Trophoblast cell (in vitro differentiated cells and primary cell): ENCODE data around the gene SCFD2.

Experiments
- DNase-seq, 2 donors: peaks; one replicate each; pipeline ENCODE4 v3.0.0-alpha.2; 2016
- H2AFZ ChIP-seq: 2 replicates; pipeline ENCODE4 v1.6.1; 2013; ENCODE audit warnings: low read length, moderate library complexity, mild to moderate bottlenecking; ENCODE audit not compliant: insufficient read depth, poor library complexity
- H2AK5ac ChIP-seq: 2 replicates; pipeline ENCODE4 v1.6.1; 2013; ENCODE audit warnings: mild to moderate bottlenecking, low read length
- H2BK120ac ChIP-seq: 2 replicates; pipeline ENCODE4 v1.6.1; 2013; ENCODE audit warnings: low read length, mild to moderate bottlenecking, moderate library complexity; ENCODE audit not compliant: insufficient read depth, poor library complexity
- H2BK12ac ChIP-seq: 2 replicates; pipeline ENCODE4 v1.6.1; 2013; ENCODE audit warnings: mild to moderate bottlenecking, low read length, moderate library complexity
- H2BK5ac ChIP-seq: 2 replicates; pipeline ENCODE4 v1.6.1; 2013; ENCODE audit warnings: low read length, low read depth, moderate library complexity, mild to moderate bottlenecking; ENCODE audit not compliant: poor library complexity
- H3K14ac ChIP-seq: 2 replicates; pipeline ENCODE4 v1.6.1; 2013; ENCODE audit warnings: mild to moderate bottlenecking, low read length
- H3K18ac ChIP-seq: 2 replicates; pipeline ENCODE4 v1.6.1; 2013; ENCODE audit warnings: mild to moderate bottlenecking, low read length
- H3K23ac ChIP-seq: 2 replicates; pipeline ENCODE4 v1.6.1; 2013; ENCODE audit warnings: low read length
- H3K27ac ChIP-seq: 2 replicates; pipeline ENCODE4 v1.5.1; 2013; ENCODE audit warnings: low read depth, mild to moderate bottlenecking, inconsistent platforms, low read length, moderate library complexity
- H3K27me3 ChIP-seq: 2 replicates; pipeline ENCODE4 v1.6.1; 2013; ENCODE audit warnings: inconsistent platforms, mild to moderate bottlenecking, low read length, moderate library complexity; ENCODE audit not compliant: insufficient read depth
- H3K36me3 ChIP-seq, 2 experiments: 1 replicate in 1 of 2; 2 replicates in 1 of 2; pipeline ENCODE4 v1.6.1; 2013; ENCODE audit warnings: low read length in 2 of 2, mild to moderate bottlenecking in 2 of 2, moderate library complexity in 1 of 2; ENCODE audit not compliant: insufficient read depth in 2 of 2, control insufficient read depth in 1 of 2
- H3K4ac ChIP-seq: 2 replicates; pipeline ENCODE4 v1.6.1; 2013; ENCODE audit warnings: low read depth, mild to moderate bottlenecking, low read length, moderate library complexity
- H3K4me1 ChIP-seq, 2 experiments: 1 replicate in 1 of 2; 2 replicates in 1 of 2; pipeline ENCODE4 v1.6.1; 2013; ENCODE audit warnings: low read length in 2 of 2, mild to moderate bottlenecking in 2 of 2, moderate library complexity in 1 of 2; ENCODE audit not compliant: insufficient read depth in 2 of 2, control insufficient read depth in 1 of 2
- H3K4me2 ChIP-seq: 2 replicates; pipeline ENCODE4 v1.6.1; 2013; ENCODE audit warnings: inconsistent platforms, mild to moderate bottlenecking, low read length, moderate library complexity
- H3K4me3 ChIP-seq: 2 replicates; pipeline ENCODE4 v1.5.1; 2013; ENCODE audit warnings: mild to moderate bottlenecking, low read depth, low read length, inconsistent platforms
- H3K79me1 ChIP-seq: one replicate; pipeline ENCODE4 v1.6.1; 2013; ENCODE audit warnings: low read length
- H3K79me2 ChIP-seq: 2 replicates; pipeline ENCODE4 v1.6.1; 2013; ENCODE audit warnings: low read length, mild to moderate bottlenecking; ENCODE audit not compliant: control insufficient read depth, insufficient read depth, poor library complexity
- H3K9ac ChIP-seq: 2 replicates; pipeline ENCODE4 v1.6.1; 2013; ENCODE audit warnings: mild to moderate bottlenecking, low read length
- H3K9me3 ChIP-seq: 2 replicates; pipeline ENCODE4 v1.6.1; 2013; ENCODE audit warnings: low read depth, mild to moderate bottlenecking, control low read depth, inconsistent platforms, low read length; ENCODE audit not compliant: insufficient read depth
- H4K12ac ChIP-seq: 2 replicates; pipeline ENCODE4 v1.6.1; 2013; ENCODE audit warnings: low read depth, mild to moderate bottlenecking, low read length, moderate library complexity
- H4K8ac ChIP-seq: 2 replicates; pipeline ENCODE4 v1.6.1; 2013; ENCODE audit warnings: low read depth, mild to moderate bottlenecking, low read length, moderate library complexity
- H4K91ac ChIP-seq: one replicate; pipeline ENCODE4 v1.6.1; 2013; ENCODE audit warnings: low read depth, mild to moderate bottlenecking, low read length, moderate library complexity
- WGBS: extraction: QIAGEN DNeasy Blood & Tissue Kit; methylation state at CpG from one replicate; pipeline ENCODE4 v1.1.7; 2013; ENCODE audit warnings: missing lambda C conversion rate; ENCODE audit not compliant: insufficient read length, insufficient coverage; ENCODE audit errors: extremely low coverage; 5-methylcytosine and 5-hydroxymethylcytosine counted together

SCFD2 gene

GRCh38 chr4:52879471-52879870, 486.4 kb downstream of the SCFD2 start:
- Histone ChIP-seq H3K79me1 (peaks cover 10% of the 10 kb centered on the region), H3K4me3 (no peak overlapping the region), H3K36me3 (no peaks in the 10 kb centered on the region), H2BK12ac (no peak overlapping the region), H2AFZ (no peak overlapping the region), H2BK120ac (no peak overlapping the region), H3K27me3 (no peaks in the 10 kb centered on the region), H3K9ac (no peak overlapping the region), H3K4me1 (peaks cover 12 to 20% of the 10 kb centered on the region in 2 experiments), H2BK5ac (no peak overlapping the region), H3K9me3 (no peaks in the 10 kb centered on the region), H4K91ac (no peak overlapping the region), H3K23ac (no peak overlapping the region), H3K79me2 (no peaks in the 10 kb centered on the region), H4K8ac (no peak overlapping the region), H4K12ac (no peak overlapping the region), H3K27ac (no peak overlapping the region), H3K4me2 (no peak overlapping the region), H3K18ac (no peak overlapping the region), H3K14ac (peak overlapping the region; percentile 5), H3K4ac (no peak overlapping the region), H2AK5ac (no peak overlapping the region)
- WGBS, result no CpG with 5 or more reads among the region's 3 CpGs
- DNase-seq, result no peak

GRCh38 chr4:52877694-52878093, 488.2 kb downstream of the SCFD2 start:
- Histone ChIP-seq H3K4ac (no peak overlapping the region), H3K18ac (no peak overlapping the region), H4K8ac (no peak overlapping the region), H3K36me3 (no peaks in the 10 kb centered on the region), H2BK5ac (no peak overlapping the region), H3K27me3 (no peaks in the 10 kb centered on the region), H2AK5ac (no peak overlapping the region), H4K12ac (no peak overlapping the region), H2AFZ (no peak overlapping the region), H4K91ac (no peak overlapping the region), H3K9ac (no peak overlapping the region), H3K79me1 (peaks cover 10% of the 10 kb centered on the region), H3K27ac (no peak overlapping the region), H3K14ac (no peak overlapping the region), H3K4me3 (no peak overlapping the region), H2BK120ac (no peak overlapping the region), H3K23ac (no peak overlapping the region), H3K79me2 (no peaks in the 10 kb centered on the region), H3K9me3 (no peaks in the 10 kb centered on the region), H3K4me1 (peaks cover 11 to 12% of the 10 kb centered on the region in 2 experiments), H2BK12ac (peak overlapping the region; percentile 10), H3K4me2 (no peak overlapping the region)
- no peak for DNase-seq
- no CpG with 5 or more reads among the region's 6 CpGs for WGBS

- no peak overlapping the region for H2BK12ac ChIP-seq
- H2AFZ ChIP-seq, result no peak overlapping the region
- H4K12ac ChIP-seq, result no peak overlapping the region
- no peak overlapping the region for H3K4me3 ChIP-seq
- no peaks in the 10 kb centered on the region for H3K9me3 ChIP-seq
- no CpG with 5 or more reads among the region's 2 CpGs for WGBS
- no peak overlapping the region for H3K4ac ChIP-seq
- H3K4me2 ChIP-seq, result no peak overlapping the region
- H2BK120ac ChIP-seq, result no peak overlapping the region
- H3K9ac ChIP-seq, result no peak overlapping the region
- no peak for DNase-seq
- H2AK5ac ChIP-seq, result no peak overlapping the region
- no peaks in the 10 kb centered on the region for H3K79me2 ChIP-seq
- H3K23ac ChIP-seq, result no peak overlapping the region
- no peak overlapping the region for H4K91ac ChIP-seq
- H4K8ac ChIP-seq, result no peak overlapping the region
- H3K4me1 ChIP-seq, result peaks cover 11 to 12% of the 10 kb centered on the region in 2 experiments
- no peak overlapping the region for H3K14ac ChIP-seq
- H3K27ac ChIP-seq, result no peak overlapping the region
- no peaks in the 10 kb centered on the region for H3K36me3 ChIP-seq
- H3K27me3 ChIP-seq, result no peaks in the 10 kb centered on the region
- H3K18ac ChIP-seq, result no peak overlapping the region
- no peak overlapping the region for H2BK5ac ChIP-seq
- H3K79me1 ChIP-seq, result peaks cover 12% of the 10 kb centered on the region
Observed at GRCh38 chr4:52877036-52877435, 488.8 kb downstream of the SCFD2 start.

- Histone ChIP-seq H3K27ac (no peak overlapping the region), H4K91ac (no peak overlapping the region), H2BK12ac (no peak overlapping the region), H3K79me1 (peaks cover 16% of the 10 kb centered on the region), H2AFZ (no peak overlapping the region), H3K9me3 (no peaks in the 10 kb centered on the region), H3K4me3 (no peak overlapping the region), H3K18ac (no peak overlapping the region), H3K4me2 (no peak overlapping the region), H3K36me3 (no peaks in the 10 kb centered on the region), H3K79me2 (no peaks in the 10 kb centered on the region), H2BK5ac (no peak overlapping the region), H3K14ac (no peak overlapping the region), H4K8ac (no peak overlapping the region), H3K4me1 (peaks cover 11 to 12% of the 10 kb centered on the region in 2 experiments), H3K23ac (no peak overlapping the region), H3K27me3 (no peaks in the 10 kb centered on the region), H2AK5ac (no peak overlapping the region), H2BK120ac (no peak overlapping the region), H3K4ac (no peak overlapping the region), H4K12ac (no peak overlapping the region), H3K9ac (no peak overlapping the region)
- DNase-seq, result no peak
- no CpG with 5 or more reads among the region's 4 CpGs for WGBS
Observed at GRCh38 chr4:52876069-52876468, 489.8 kb downstream of the SCFD2 start.
